ENCODE data around the gene ADGRA1.

ADGRA1 gene

DNA sequence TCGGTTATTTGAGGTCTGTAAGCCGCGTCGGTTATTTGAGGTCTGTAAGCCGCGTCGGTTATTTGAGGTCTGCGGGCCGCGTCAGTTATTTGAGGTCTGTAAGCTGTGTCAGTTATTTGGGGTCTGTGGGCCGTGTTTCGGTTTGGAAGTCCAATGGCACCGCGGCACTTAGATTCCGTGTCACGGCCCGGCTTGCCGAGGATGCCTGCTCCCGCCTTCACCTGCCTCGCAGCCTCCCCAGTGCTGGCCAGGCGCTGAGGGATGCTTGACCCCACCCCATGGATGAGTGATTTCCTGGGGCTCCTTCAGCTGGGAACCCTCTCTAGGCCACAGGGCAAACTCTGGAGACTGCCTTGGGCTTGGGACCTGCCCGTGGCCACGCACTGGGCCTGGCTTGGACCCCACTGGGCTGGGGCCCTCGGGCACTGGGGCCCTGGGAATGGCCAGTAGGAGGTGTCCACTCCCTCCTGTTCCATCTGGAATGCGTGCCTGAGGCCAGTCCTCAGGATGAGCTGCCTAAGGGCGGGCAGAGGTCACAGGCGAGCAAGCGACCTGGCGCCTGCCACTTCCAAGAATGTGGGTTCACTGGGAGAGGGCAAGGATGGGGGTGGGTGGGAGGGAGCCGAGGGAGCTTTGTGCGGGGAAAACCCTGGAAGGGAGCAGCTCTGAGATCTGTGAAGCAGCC, 25.6 kb downstream of the ADGRA1 start:
- DNase-seq (ENCODE audit: low read depth), result no peak

GRCh38 chr10:133113847-133114246, 26.1 kb downstream of the ADGRA1 start:
- DNase-seq (ENCODE audit: low read depth), result no peak

DNA sequence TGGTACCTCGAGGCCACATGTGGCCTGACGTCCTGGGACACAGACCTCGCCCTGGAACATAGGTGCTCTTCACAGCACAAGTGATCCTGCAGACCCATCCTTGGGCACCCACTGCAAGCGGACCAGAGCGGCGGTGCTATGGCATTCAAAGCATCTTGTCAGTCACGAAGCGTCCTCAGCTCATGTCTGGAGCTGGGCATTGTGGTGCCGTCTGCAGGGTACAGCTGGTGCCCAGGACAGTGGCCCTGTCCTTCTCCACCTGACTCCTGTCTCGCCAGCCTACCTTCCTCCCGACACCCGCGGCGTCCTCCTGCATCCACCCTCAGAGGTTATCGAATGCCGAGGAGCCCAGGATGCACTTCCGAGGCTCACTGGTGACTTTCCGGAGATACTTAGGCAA, 26.5 kb downstream of the ADGRA1 start:
- no peak for DNase-seq (ENCODE audit: low read depth)

- no peak for DNase-seq (ENCODE audit: low read depth)
Measured at GRCh38 chr10:133114726-133115452, 27.2 kb downstream of the ADGRA1 start.

GRCh38 chr10:133115453-133115842, 27.7 kb downstream of the ADGRA1 start:
- DNase-seq (ENCODE audit: low read depth), result no peak

DNA sequence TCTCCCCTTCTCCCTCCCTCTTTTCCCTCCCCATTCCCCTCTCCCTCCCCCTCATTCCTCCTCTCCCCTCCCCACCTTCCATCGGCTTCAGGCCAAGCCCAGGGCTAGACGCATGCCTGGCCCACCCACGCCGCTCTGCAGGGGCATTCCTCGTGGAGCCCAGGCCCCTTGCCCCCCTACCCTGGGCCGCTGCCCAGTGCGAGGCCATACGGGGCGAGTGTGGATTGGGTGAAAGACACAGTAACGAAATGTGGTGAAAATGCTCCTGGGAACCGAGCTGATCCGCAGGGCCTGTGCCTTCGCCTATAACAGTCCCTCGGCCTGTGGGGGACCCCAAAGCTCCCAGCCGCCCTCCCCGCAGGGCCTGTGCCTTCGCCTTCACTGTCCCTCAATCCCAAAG, 28.3 kb downstream of the ADGRA1 start:
- DNase-seq (ENCODE audit: low read depth), result no peak

- DNase-seq (ENCODE audit: low read depth), result no peak
Measured at GRCh38 chr10:133116455-133116854, 28.7 kb downstream of the ADGRA1 start.

GRCh38 chr10:133117036-133117687, 29.4 kb downstream of the ADGRA1 start:
- no peak for DNase-seq (ENCODE audit: low read depth)

DNA sequence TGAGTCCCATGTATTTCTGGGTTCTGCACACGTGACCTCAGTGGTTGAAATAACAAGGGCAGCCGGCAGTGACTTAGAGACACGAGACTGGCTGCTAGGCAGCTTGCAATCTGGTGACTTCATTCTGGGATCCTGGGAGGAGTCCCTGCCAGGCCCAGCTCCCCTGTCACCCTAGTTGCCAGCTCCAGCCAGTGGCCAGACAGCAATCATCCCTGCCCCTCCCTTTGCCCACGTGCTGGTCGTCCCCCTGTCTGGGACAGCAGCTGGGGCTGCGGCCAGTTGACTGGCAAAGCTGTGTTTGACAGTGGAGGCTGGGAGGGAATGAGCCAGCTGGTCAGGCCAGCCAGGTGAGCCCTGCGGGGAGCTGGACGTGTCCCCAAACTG, 30.0 kb downstream of the ADGRA1 start:
- no peak for DNase-seq (ENCODE audit: low read depth)

DNA sequence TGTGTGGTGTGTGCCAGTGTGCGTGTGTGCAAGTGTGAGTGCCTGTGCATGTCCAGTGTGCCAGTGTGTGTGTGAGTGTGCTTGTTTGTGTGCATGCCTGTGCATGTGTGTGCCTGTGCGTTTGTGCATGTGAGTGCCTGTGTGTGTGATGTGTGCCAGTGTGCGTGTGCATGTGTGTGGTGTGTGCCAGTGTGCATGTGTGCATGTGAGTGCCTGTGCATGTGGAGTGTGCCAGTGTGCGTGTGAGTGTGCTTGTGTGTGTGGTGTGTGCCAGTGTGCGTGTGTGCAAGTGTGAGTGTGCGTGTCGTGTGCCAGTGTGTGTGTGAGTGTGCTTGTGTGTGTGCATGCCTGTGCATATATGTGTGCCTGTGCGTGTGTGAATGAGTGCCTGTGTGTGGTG, 33.8 kb downstream of the ADGRA1 start:
- no peak for DNase-seq (ENCODE audit: low read depth)

GRCh38 chr10:133122171-133122935, 34.6 kb downstream of the ADGRA1 start:
- no peak for DNase-seq (ENCODE audit: low read depth)

GRCh38 chr10:133123050-133123745, 35.5 kb downstream of the ADGRA1 start:
- DNase-seq (ENCODE audit: low read depth), result no peak

DNA sequence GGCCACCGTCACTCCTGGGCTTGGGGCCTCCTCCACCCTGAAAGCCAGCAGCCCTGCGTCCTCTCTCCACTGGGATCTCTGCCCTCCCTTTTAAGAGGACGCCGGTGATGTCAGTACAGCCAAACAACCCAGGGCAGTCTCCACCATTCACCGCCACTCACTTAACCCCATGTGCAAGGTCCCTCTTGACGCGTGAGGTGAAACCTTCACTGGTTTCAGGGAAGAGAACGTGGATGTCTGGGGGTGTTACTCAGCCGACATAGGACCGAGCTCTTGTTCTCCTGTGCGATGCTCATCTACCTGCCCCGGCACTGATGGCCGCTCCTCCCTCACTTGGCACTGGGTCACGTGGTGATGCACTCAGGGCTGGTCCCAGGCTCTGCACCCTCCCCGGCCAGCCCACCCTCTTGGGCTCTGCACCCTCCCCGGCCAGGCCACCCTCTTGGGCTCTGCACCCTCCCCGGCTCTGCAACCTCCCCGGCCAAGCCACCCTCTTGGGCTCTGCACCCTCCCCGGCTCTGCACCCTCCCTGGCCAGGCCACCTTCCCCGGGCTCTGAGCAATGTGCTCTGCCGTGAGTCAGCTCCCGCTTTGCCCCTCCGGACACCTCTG, 36.1 kb downstream of the ADGRA1 start:
- DNase-seq (ENCODE audit: low read depth), result no peak

GRCh38 chr10:133124357-133125211, 36.9 kb downstream of the ADGRA1 start:
- no peak for DNase-seq (ENCODE audit: low read depth)

DNA sequence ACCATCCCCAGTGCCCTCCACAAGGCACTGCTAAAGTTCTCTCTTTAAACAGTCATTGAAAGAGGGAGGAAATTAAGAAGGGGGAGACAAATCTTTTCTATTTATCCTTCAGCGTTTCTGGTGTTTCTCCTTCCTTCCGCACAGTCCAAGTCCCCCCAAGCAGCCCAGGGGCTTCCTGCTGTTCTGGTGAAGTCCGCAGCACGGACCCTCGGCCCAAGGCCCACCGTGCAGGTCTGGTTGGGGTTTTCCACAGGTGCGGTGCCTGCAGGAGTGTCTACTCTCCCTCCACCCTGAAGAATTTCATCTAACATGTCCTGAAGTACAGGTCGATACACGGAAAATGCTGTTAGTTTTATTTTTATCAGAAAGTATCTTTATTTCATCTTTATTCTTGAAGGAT, 38.2 kb downstream of the ADGRA1 start:
- no peak for DNase-seq (ENCODE audit: low read depth)

DNA sequence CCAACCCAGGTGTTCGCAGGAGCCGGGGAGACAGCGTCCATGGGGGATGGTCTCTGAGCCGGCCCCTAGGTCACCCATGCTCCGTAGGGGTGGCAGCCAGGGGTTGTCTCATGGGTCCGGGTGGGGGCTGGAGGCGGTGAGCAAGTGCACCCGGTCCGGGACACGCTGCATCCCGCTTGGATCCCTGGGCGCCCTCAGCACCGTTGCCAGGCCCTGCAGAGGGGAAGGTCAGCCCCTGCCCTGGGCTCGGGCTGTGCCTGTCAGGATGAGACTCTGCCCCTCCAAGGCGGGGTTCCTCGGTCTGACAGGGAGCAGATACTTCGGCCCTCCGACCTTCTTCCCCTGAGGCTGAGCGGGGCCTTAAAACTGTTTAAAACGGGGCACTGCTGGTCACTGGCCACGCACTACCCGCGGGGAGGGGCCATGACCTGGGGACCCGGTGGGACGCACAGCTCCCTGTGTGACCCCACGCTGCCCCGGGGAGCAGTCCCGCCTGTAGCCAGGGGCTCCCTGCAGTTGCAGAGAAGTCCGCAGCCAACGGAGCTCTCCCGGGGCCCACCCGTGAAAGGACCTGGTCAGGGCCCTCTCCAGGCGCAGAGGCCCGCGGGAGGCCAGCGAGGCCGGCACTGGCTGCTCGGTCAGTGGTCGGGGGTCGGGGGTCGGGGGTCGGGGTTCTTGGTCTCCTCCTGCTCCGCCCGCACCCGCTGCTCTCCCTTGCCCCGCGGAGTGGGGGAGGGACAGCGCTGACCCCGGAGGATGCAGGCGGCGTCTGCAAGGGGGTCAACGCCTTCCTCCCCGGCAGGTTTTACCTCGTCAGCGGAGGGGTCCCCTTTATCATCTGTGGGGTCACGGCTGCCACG, 38.9 kb downstream of the ADGRA1 start:
- no peak for DNase-seq (ENCODE audit: low read depth)

- DNase-seq (ENCODE audit: low read depth), result no peak
Measured at GRCh38 chr10:133127291-133128125, 39.8 kb downstream of the ADGRA1 start.
